Subcutaneous abdominal adipose tissue (tissue), 5 donors: ENCODE data around the gene KCNG2.

Experiments used
- H3K27ac ChIP-seq: one replicate; pipeline ENCODE4 v1.7.0; 2013; ENCODE audit warnings: low read depth, mild to moderate bottlenecking, inconsistent platforms, low read length, moderate library complexity
- H3K27me3 ChIP-seq, 5 donors: one replicate each; pipeline ENCODE4 v1.7.0; 2013; ENCODE audit warnings: low read length in 5 of 5, inconsistent platforms in 1 of 5; ENCODE audit not compliant: control insufficient read depth in 5 of 5, insufficient read depth in 4 of 5
- H3K36me3 ChIP-seq, 5 donors: one replicate each; pipeline ENCODE4 v1.7.0; 2013; ENCODE audit warnings: low read length in 5 of 5; ENCODE audit not compliant: control insufficient read depth in 5 of 5, insufficient read depth in 5 of 5
- H3K4me1 ChIP-seq, 5 donors: one replicate each; pipeline ENCODE4 v1.7.0; 2013; ENCODE audit warnings: low read length in 5 of 5, mild to moderate bottlenecking in 3 of 5, moderate library complexity in 1 of 5; ENCODE audit not compliant: control insufficient read depth in 5 of 5, insufficient read depth in 5 of 5
- H3K4me3 ChIP-seq, 5 donors: one replicate each; pipeline ENCODE4 v1.7.0; 2013; ENCODE audit warnings: low read length in 5 of 5, low read depth in 1 of 5
- H3K9ac ChIP-seq, 5 donors: one replicate each; pipeline ENCODE4 v1.7.0; 2013; ENCODE audit warnings: low read length in 5 of 5, mild to moderate bottlenecking in 4 of 5, moderate library complexity in 3 of 5
- H3K9me3 ChIP-seq, 5 donors: one replicate each; pipeline ENCODE4 v1.7.0; 2013; ENCODE audit warnings: low read length in 5 of 5; ENCODE audit not compliant: control insufficient read depth in 5 of 5
- donor health status: healthy.
- donor health status: healthy.
- donor health status: healthy.
- donor health status: healthy.
- donor health status: healthy.

The KCNG2 gene

GRCh38 chr18:79754831-79755351 is 42.8 kb upstream of the KCNG2 start:
- H3K9me3 ChIP-seq = peaks cover 0 to 5% (median 0%) of the 10 kb centered on the region in 5 donors
- H3K27ac ChIP-seq = no peak overlapping the region
- H3K27me3 ChIP-seq = peaks cover 0 to 3% (median 0%) of the 10 kb centered on the region in 5 donors
- peaks cover 0 to 3% (median 0%) of the 10 kb centered on the region in 5 donors for H3K4me1 ChIP-seq
- peaks cover 0 to 40% (median 32%) of the 10 kb centered on the region in 5 donors for H3K36me3 ChIP-seq
- H3K9ac ChIP-seq = peak overlapping the region in 1 of 5 donors; percentile 79
- no peak overlapping the region for H3K4me3 ChIP-seq

GRCh38 chr18:79755496-79756142 is 42.1 kb upstream of the KCNG2 start:
- H3K4me3 ChIP-seq = no peak overlapping the region
- peaks cover 0 to 3% (median 0%) of the 10 kb centered on the region in 5 donors for H3K4me1 ChIP-seq
- H3K9me3 ChIP-seq = peaks cover 0 to 5% (median 3%) of the 10 kb centered on the region in 5 donors
- H3K36me3 ChIP-seq = peaks cover 0 to 36% (median 32%) of the 10 kb centered on the region in 5 donors
- H3K27ac ChIP-seq = no peak overlapping the region
- H3K27me3 ChIP-seq = peaks cover 0 to 3% (median 0%) of the 10 kb centered on the region in 5 donors
- H3K9ac ChIP-seq = no peak overlapping the region

- H3K36me3 ChIP-seq = peaks cover 0 to 36% (median 32%) of the 10 kb centered on the region in 5 donors
- H3K27me3 ChIP-seq = peaks cover 0 to 3% (median 0%) of the 10 kb centered on the region in 5 donors
- peaks cover 0 to 5% (median 3%) of the 10 kb centered on the region in 5 donors for H3K9me3 ChIP-seq
- peaks cover 0 to 3% (median 0%) of the 10 kb centered on the region in 5 donors for H3K4me1 ChIP-seq
- H3K9ac ChIP-seq = no peak overlapping the region
- H3K4me3 ChIP-seq = no peak overlapping the region
- H3K27ac ChIP-seq = no peak overlapping the region
Observed at GRCh38 chr18:79756143-79756500, 41.6 kb upstream of the KCNG2 start.

- Histone ChIP-seq H3K9ac (no peak overlapping the region), H3K27ac (no peak overlapping the region), H3K27me3 (peaks cover 0 to 3% (median 0%) of the 10 kb centered on the region in 5 donors), H3K4me1 (peaks cover 0 to 3% (median 0%) of the 10 kb centered on the region in 5 donors), H3K4me3 (no peak overlapping the region), H3K9me3 (peaks cover 0 to 5% (median 3%) of the 10 kb centered on the region in 5 donors), H3K36me3 (peaks cover 0 to 35% (median 30%) of the 10 kb centered on the region in 5 donors)
Observed at GRCh38 chr18:79756826-79757225, 40.9 kb upstream of the KCNG2 start.

GRCh38 chr18:79760348-79760747 is 37.4 kb upstream of the KCNG2 start:
- Histone ChIP-seq H3K4me3 (no peak overlapping the region), H3K36me3 (peaks cover 0 to 9% (median 8%) of the 10 kb centered on the region in 5 donors), H3K27me3 (peaks cover 0 to 2% (median 0%) of the 10 kb centered on the region in 5 donors), H3K9me3 (peaks cover 0 to 11% (median 7%) of the 10 kb centered on the region in 5 donors), H3K27ac (no peak overlapping the region), H3K9ac (no peak overlapping the region), H3K4me1 (no peaks in the 10 kb centered on the region)

- Histone ChIP-seq H3K27ac (no peak overlapping the region), H3K27me3 (peaks cover 0 to 4% (median 2%) of the 10 kb centered on the region in 5 donors), H3K4me3 (no peak overlapping the region), H3K9ac (no peak overlapping the region), H3K36me3 (peaks cover 0 to 4% (median 3%) of the 10 kb centered on the region in 5 donors), H3K4me1 (no peaks in the 10 kb centered on the region), H3K9me3 (peaks cover 0 to 11% (median 9%) of the 10 kb centered on the region in 5 donors)
Observed at GRCh38 chr18:79760881-79761280, 36.9 kb upstream of the KCNG2 start.

- no peak overlapping the region for H3K27ac ChIP-seq
- no peak overlapping the region for H3K4me3 ChIP-seq
- no peaks in the 10 kb centered on the region for H3K4me1 ChIP-seq
- no peaks in the 10 kb centered on the region for H3K36me3 ChIP-seq
- H3K9me3 ChIP-seq = peaks cover 8 to 26% (median 21%) of the 10 kb centered on the region in 5 donors
- peaks cover 0 to 13% (median 2%) of the 10 kb centered on the region in 5 donors for H3K27me3 ChIP-seq
- H3K9ac ChIP-seq = no peak overlapping the region
Observed at GRCh38 chr18:79763407-79763806, 34.3 kb upstream of the KCNG2 start.

- H3K27ac ChIP-seq = no peak overlapping the region
- no peaks in the 10 kb centered on the region for H3K4me1 ChIP-seq
- H3K9me3 ChIP-seq = peaks cover 9 to 27% (median 21%) of the 10 kb centered on the region in 5 donors
- no peaks in the 10 kb centered on the region for H3K36me3 ChIP-seq
- H3K27me3 ChIP-seq = peaks cover 0 to 13% (median 2%) of the 10 kb centered on the region in 5 donors
- H3K4me3 ChIP-seq = no peak overlapping the region
- H3K9ac ChIP-seq = no peak overlapping the region
Observed at GRCh38 chr18:79764131-79764530, 33.6 kb upstream of the KCNG2 start.

GRCh38 chr18:79765491-79766245 is 32.1 kb upstream of the KCNG2 start:
- Histone ChIP-seq H3K9ac (no peak overlapping the region), H3K27ac (no peak overlapping the region), H3K27me3 (peaks cover 0 to 13% (median 2%) of the 10 kb centered on the region in 5 donors), H3K36me3 (no peaks in the 10 kb centered on the region), H3K4me1 (no peaks in the 10 kb centered on the region), H3K4me3 (no peak overlapping the region), H3K9me3 (peaks cover 9 to 28% (median 26%) of the 10 kb centered on the region in 5 donors)

- Histone ChIP-seq H3K9ac (no peak overlapping the region), H3K27me3 (peaks cover 0 to 13% (median 2%) of the 10 kb centered on the region in 5 donors), H3K36me3 (no peaks in the 10 kb centered on the region), H3K9me3 (peaks cover 9 to 28% (median 26%) of the 10 kb centered on the region in 5 donors), H3K27ac (no peak overlapping the region), H3K4me1 (no peaks in the 10 kb centered on the region), H3K4me3 (no peak overlapping the region)
Observed at GRCh38 chr18:79766308-79766707, 31.4 kb upstream of the KCNG2 start.
